ENCODE measurements around the gene MAB21L4. TPM values are rescaled to one million over a fixed set of nuclear protein-coding genes. Genes with fewer than 3 reads are reported as not detected.

MAB21L4 gene
- total and polyA plus RNA-seq, 2 experiments from 2014 or later = not detected

DNA sequence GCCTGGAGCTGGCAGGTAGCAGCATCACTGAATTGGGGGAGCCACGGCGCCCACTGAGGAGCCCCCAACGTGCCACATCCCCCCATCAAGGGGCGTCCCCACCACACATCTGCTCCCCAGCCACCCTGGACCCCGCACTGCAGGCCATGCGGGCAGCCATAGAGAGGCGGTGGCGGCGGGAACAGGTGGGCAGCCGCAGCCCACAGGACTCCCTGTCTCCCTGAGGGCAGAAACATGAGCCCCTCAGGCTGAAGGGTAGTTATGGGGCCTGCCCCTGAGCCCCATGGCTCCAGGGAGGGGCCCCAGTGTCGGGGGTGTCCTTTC lies 36.7 kb upstream of the MAB21L4 start (continued):
- TF ChIP-seq JUNB (IDR thresholded peaks at IDR 0.05; ENCODE audit: unreplicated experiment) = no peak
- TF ChIP-seq ZNF331 (CRISPR knock-in tag; IDR thresholded peaks at IDR 0.05; ENCODE audit: low read depth) = no peak
- no peak for TF ChIP-seq STAT1 (IDR thresholded peaks at IDR 0.05; ENCODE audit: unreplicated experiment)

DNA sequence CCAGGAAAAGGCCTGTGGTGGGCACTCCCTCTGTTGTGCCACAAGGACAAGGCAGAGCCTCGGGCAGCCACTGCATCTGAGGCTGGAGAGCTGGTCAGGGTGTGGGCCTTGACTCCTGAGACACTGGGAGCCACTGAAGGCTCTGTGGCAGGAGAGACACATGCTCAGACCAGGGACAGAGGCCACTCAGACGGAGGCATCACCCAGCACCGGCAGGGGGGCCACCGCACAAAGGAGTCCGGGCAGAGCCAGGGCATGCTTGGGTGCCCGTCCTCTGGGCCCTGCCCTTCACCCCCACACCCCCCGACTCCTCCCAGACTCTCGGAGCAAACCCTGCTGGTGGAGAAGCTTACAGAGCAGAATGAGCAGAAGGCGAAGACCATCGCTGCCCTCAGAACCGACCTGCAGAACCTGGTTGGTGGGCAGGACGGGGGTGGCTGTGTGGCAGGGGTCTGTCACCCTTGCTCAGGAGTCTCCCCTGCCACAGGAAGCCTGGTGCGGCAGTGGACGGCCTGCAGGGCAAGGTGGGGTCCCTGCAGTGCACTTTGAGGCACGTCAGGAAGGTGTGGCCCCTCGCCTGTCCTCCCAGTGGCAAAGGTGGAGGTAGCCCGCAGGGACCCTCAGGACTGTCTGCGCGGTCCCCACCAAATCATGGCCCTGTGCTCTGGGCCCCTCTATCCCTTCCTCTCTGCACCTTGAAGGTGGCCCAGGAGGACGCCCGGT lies 36.2 kb upstream of the MAB21L4 start:
- Histone ChIP-seq H3F3A (replicated peaks; ENCODE audit: low read depth) (no peaks in the 10 kb centered on the region), H3K79me2 (replicated peaks; ENCODE audit: insufficient read depth) (no peaks in the 10 kb centered on the region), H3K27me3 (ENCODE audit: insufficient read depth) (no peaks in the 10 kb centered on the region), H3K4me1 (ENCODE audit: insufficient read depth) (no peaks in the 10 kb centered on the region), H3K27ac (ENCODE audit: low read depth) (no peak overlapping the region), H3K4me3 (no peak overlapping the region), H4K20me1 (replicated peaks; ENCODE audit: insufficient read depth) (no peaks in the 10 kb centered on the region), H3K9me2 (ENCODE audit: insufficient read depth) (no peaks in the 10 kb centered on the region), H3K36me3 (ENCODE audit: insufficient read depth) (no peaks in the 10 kb centered on the region), H3K4me2 (no peak overlapping the region), H2AFZ (no peak overlapping the region)
- Mint-ChIP-seq H3K4me3 (no peak overlapping the region), H3K36me3 (ENCODE audit: low read depth) (no peaks in the 10 kb centered on the region), H3K27me3 (ENCODE audit: insufficient read depth, low read depth, poor library complexity) (peaks cover 6% of the 10 kb centered on the region), H3K27ac (peak overlapping the region; percentile 44; the same call in 1 of the 2 replicates), H3K4me1 (no peaks in the 10 kb centered on the region; the same call in 2 of the 3 replicates), H3K9me3 (no peaks in the 10 kb centered on the region; the same call in 2 of the 3 replicates)
- ATAC-seq = no peak
- DNase-seq (ENCODE audit: low spot score) = no peak
- TF ChIP-seq, protein P1, sequence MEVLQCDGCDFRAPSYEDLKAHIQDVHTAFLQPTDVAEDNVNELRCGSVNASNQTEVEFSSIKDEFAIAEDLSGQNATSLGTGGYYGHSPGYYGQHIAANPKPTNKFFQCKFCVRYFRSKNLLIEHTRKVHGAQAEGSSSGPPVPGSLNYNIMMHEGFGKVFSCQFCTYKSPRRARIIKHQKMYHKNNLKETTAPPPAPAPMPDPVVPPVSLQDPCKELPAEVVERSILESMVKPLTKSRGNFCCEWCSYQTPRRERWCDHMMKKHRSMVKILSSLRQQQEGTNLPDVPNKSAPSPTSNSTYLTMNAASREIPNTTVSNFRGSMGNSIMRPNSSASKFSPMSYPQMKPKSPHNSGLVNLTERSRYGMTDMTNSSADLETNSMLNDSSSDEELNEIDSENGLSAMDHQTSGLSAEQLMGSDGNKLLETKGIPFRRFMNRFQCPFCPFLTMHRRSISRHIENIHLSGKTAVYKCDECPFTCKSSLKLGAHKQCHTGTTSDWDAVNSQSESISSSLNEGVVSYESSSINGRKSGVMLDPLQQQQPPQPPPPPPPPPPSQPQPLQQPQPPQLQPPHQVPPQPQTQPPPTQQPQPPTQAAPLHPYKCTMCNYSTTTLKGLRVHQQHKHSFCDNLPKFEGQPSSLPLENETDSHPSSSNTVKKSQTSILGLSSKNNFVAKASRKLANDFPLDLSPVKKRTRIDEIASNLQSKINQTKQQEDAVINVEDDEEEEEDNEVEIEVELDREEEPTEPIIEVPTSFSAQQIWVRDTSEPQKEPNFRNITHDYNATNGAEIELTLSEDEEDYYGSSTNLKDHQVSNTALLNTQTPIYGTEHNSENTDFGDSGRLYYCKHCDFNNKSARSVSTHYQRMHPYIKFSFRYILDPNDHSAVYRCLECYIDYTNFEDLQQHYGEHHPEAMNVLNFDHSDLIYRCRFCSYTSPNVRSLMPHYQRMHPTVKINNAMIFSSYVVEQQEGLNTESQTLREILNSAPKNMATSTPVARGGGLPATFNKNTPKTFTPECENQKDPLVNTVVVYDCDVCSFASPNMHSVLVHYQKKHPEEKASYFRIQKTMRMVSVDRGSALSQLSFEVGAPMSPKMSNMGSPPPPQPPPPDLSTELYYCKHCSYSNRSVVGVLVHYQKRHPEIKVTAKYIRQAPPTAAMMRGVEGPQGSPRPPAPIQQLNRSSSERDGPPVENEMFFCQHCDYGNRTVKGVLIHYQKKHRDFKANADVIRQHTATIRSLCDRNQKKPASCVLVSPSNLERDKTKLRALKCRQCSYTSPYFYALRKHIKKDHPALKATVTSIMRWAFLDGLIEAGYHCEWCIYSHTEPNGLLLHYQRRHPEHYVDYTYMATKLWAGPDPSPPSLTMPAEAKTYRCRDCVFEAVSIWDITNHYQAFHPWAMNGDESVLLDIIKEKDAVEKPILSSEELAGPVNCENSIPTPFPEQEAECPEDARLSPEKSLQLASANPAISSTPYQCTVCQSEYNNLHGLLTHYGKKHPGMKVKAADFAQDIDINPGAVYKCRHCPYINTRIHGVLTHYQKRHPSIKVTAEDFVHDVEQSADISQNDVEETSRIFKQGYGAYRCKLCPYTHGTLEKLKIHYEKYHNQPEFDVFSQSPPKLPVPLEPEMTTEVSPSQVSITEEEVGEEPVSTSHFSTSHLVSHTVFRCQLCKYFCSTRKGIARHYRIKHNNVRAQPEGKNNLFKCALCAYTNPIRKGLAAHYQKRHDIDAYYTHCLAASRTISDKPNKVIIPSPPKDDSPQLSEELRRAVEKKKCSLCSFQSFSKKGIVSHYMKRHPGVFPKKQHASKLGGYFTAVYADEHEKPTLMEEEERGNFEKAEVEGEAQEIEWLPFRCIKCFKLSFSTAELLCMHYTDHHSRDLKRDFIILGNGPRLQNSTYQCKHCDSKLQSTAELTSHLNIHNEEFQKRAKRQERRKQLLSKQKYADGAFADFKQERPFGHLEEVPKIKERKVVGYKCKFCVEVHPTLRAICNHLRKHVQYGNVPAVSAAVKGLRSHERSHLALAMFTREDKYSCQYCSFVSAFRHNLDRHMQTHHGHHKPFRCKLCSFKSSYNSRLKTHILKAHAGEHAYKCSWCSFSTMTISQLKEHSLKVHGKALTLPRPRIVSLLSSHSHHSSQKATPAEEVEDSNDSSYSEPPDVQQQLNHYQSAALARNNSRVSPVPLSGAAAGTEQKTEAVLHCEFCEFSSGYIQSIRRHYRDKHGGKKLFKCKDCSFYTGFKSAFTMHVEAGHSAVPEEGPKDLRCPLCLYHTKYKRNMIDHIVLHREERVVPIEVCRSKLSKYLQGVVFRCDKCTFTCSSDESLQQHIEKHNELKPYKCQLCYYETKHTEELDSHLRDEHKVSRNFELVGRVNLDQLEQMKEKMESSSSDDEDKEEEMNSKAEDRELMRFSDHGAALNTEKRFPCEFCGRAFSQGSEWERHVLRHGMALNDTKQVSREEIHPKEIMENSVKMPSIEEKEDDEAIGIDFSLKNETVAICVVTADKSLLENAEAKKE (CRISPR knock-in tag; IDR thresholded peaks at IDR 0.05) = no peak
- no peak for TF ChIP-seq STAT1 (IDR thresholded peaks at IDR 0.05; ENCODE audit: unreplicated experiment)
- TF ChIP-seq ZNF114 (CRISPR knock-in tag; IDR thresholded peaks at IDR 0.05) = no peak
- TF ChIP-seq, protein P2, sequence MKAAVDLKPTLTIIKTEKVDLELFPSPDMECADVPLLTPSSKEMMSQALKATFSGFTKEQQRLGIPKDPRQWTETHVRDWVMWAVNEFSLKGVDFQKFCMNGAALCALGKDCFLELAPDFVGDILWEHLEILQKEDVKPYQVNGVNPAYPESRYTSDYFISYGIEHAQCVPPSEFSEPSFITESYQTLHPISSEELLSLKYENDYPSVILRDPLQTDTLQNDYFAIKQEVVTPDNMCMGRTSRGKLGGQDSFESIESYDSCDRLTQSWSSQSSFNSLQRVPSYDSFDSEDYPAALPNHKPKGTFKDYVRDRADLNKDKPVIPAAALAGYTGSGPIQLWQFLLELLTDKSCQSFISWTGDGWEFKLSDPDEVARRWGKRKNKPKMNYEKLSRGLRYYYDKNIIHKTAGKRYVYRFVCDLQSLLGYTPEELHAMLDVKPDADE (IDR thresholded peaks at IDR 0.05) = no peak
- TF ChIP-seq CREB1 (CRISPR knock-in tag; IDR thresholded peaks at IDR 0.05; ENCODE audit: low read depth) = no peak
- TF ChIP-seq POLR2AphosphoS5 (IDR thresholded peaks at IDR 0.05; ENCODE audit: low read depth) = no peak
- TF ChIP-seq EZH2phosphoT487 (IDR thresholded peaks at IDR 0.05; ENCODE audit: unreplicated experiment) = no peak
- TF ChIP-seq ZNF331 (CRISPR knock-in tag; IDR thresholded peaks at IDR 0.05; ENCODE audit: low read depth) = no peak
- no peak for TF ChIP-seq NANOG (IDR thresholded peaks at IDR 0.05; ENCODE audit: borderline replicate concordance)
- TF ChIP-seq JUNB (IDR thresholded peaks at IDR 0.05; ENCODE audit: unreplicated experiment) = no peak
- no peak for TF ChIP-seq EZH2 (IDR thresholded peaks at IDR 0.05; ENCODE audit: low read depth, unreplicated experiment)
- TF ChIP-seq, protein P3, sequence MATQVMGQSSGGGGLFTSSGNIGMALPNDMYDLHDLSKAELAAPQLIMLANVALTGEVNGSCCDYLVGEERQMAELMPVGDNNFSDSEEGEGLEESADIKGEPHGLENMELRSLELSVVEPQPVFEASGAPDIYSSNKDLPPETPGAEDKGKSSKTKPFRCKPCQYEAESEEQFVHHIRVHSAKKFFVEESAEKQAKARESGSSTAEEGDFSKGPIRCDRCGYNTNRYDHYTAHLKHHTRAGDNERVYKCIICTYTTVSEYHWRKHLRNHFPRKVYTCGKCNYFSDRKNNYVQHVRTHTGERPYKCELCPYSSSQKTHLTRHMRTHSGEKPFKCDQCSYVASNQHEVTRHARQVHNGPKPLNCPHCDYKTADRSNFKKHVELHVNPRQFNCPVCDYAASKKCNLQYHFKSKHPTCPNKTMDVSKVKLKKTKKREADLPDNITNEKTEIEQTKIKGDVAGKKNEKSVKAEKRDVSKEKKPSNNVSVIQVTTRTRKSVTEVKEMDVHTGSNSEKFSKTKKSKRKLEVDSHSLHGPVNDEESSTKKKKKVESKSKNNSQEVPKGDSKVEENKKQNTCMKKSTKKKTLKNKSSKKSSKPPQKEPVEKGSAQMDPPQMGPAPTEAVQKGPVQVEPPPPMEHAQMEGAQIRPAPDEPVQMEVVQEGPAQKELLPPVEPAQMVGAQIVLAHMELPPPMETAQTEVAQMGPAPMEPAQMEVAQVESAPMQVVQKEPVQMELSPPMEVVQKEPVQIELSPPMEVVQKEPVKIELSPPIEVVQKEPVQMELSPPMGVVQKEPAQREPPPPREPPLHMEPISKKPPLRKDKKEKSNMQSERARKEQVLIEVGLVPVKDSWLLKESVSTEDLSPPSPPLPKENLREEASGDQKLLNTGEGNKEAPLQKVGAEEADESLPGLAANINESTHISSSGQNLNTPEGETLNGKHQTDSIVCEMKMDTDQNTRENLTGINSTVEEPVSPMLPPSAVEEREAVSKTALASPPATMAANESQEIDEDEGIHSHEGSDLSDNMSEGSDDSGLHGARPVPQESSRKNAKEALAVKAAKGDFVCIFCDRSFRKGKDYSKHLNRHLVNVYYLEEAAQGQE (IDR thresholded peaks at IDR 0.05; ENCODE audit: unreplicated experiment) = no peak

All from GM23338 (cell line).